K562 (cell line): ENCODE results near the gene BICD1. TPM values are rescaled to one million over a fixed set of nuclear protein-coding genes. Genes with fewer than 3 reads are reported as not detected.

Experiments used
- ATAC-seq: fragments of 200-7000 bp; cut with Tn5 transposase; 3 replicates; pipeline ENCODE4 v1.9.1; 2020; ENCODE audit warnings: moderate library complexity
- BruUV-seq: library from RNA; stranded (reverse); fragments of 400-500 nt; replicated peaks from 2 replicates; lab custom pipeline; 2021; lab: Mats Ljungman, UMichigan
- CTCF ChIA-PET: fragments of 300-600 bp; formaldehyde crosslinking; extraction: SDS; loops from one replicate; lab custom pipeline; 2021; ENCODE audit warnings: low intra/inter-chr PET ratio; lab: Yijun Ruan, JAX
- POLR2A ChIA-PET: fragments of 300-600, 350-650 bp; sonication (Branson Sonifier 250); formaldehyde crosslinking; extraction: SDS; loops from one replicate; lab custom pipeline; 2021; ENCODE audit warnings: antibody characterized with exemption, inconsistent platforms; lab: Yijun Ruan, JAX
- DNase-seq, 4 experiments: peaks; one replicate each; pipeline versions ENCODE4 v3.0.0 to v3.0.0-alpha.2; 2011 to 2018; ENCODE audit warnings: low spot score in 3 of 4, mixed read lengths in 3 of 4; ENCODE audit errors: extremely low read depth in 1 of 4
- FAIRE-seq: peaks from 2 replicates; lab custom pipeline; 2011; peaks lifted over from hg19 to GRCh38; lab: Jason Lieb, UNC
- H2AFZ ChIP-seq: 2 replicates; pipeline ENCODE4 v1.6.0; 2011; ENCODE audit warnings: low read depth, low read length, control low read depth, inconsistent platforms
- H3K27ac ChIP-seq: fragments of 200-600 bp; 3 replicates; pipeline ENCODE4 v1.8.0; 2011; ENCODE audit warnings: low read depth, mild to moderate bottlenecking, control low read depth, inconsistent platforms, low read length, moderate library complexity, mixed read lengths; ENCODE audit errors: extremely low read depth
- H3K27me3 ChIP-seq, 2 experiments: fragments of 300-600 bp in 1 of 2; 2 replicates in 1 of 2; 3 replicates in 1 of 2; pipeline versions ENCODE4 v1.6.0 to v1.8.0; 2011; ENCODE audit warnings: inconsistent platforms in 2 of 2, low read length in 2 of 2, mild to moderate bottlenecking in 1 of 2, mixed read lengths in 1 of 2, moderate library complexity in 1 of 2; ENCODE audit not compliant: control insufficient read depth in 2 of 2, insufficient read depth in 2 of 2
- H3K36me3 ChIP-seq: fragments of 300-600 bp; 3 replicates; pipeline ENCODE4 v1.8.0; 2011; ENCODE audit warnings: mild to moderate bottlenecking, low read length, inconsistent platforms; ENCODE audit not compliant: control insufficient read depth, insufficient read depth
- H3K4me1 ChIP-seq, 2 experiments: fragments of 200-600 bp in 1 of 2; replicated peaks in 1 of 2; 2 replicates in 1 of 2; 3 replicates in 1 of 2; pipeline versions ENCODE4 v1.5.1 to v1.8.0; 2011; ENCODE audit warnings: inconsistent platforms in 2 of 2, low read length in 2 of 2, mild to moderate bottlenecking in 1 of 2, mixed read lengths in 1 of 2, moderate library complexity in 1 of 2; ENCODE audit not compliant: control insufficient read depth in 2 of 2, insufficient read depth in 2 of 2
- H3K4me2 ChIP-seq: 2 replicates; pipeline ENCODE4 v1.6.1; 2011; ENCODE audit warnings: low read length, control low read depth, inconsistent platforms, mixed read lengths; ENCODE audit not compliant: insufficient read depth
- H3K4me3 ChIP-seq: fragments of 200-600 bp; sonication (generic), shearing (Covaris generic); 2 replicates; pipeline ENCODE4 v1.5.1; 2016; ENCODE audit warnings: control low read depth, inconsistent platforms
- H3K79me2 ChIP-seq: fragments of 200-600 bp; 3 replicates; pipeline ENCODE4 v1.8.0; 2011; ENCODE audit warnings: low read length, inconsistent platforms; ENCODE audit not compliant: control insufficient read depth, insufficient read depth
- H3K9ac ChIP-seq, 2 experiments: 2 replicates each; pipeline versions ENCODE4 v1.6.0 to v1.6.1; 2011; ENCODE audit warnings: low read depth in 2 of 2, low read length in 2 of 2, control low read depth in 1 of 2, inconsistent platforms in 1 of 2, mild to moderate bottlenecking in 1 of 2, mixed read lengths in 1 of 2; ENCODE audit not compliant: insufficient read depth in 1 of 2
- H3K9me1 ChIP-seq: one replicate; pipeline ENCODE4 v1.6.0; 2011; ENCODE audit warnings: inconsistent platforms, mild to moderate bottlenecking, low read length, moderate library complexity; ENCODE audit not compliant: control insufficient read depth, insufficient read depth
- H3K9me3 ChIP-seq: replicated peaks from 2 replicates; pipeline ENCODE4 v1.5.1; 2011; ENCODE audit warnings: low read depth, low read length, inconsistent platforms; ENCODE audit not compliant: control insufficient read depth, insufficient read depth
- H4K20me1 ChIP-seq: replicated peaks from 2 replicates; pipeline ENCODE4 v1.6.1; 2011; ENCODE audit warnings: low read length, inconsistent platforms, mixed read lengths; ENCODE audit not compliant: control insufficient read depth, insufficient read depth
- HDAC8 ChIP-seq: fragments of 450-650 bp; IDR thresholded peaks from 2 replicates; pipeline ENCODE4 v1.6.1; 2016; ENCODE audit warnings: mild to moderate bottlenecking, missing genetic modification characterization, moderate library complexity, missing compliant biosample characterization
- HOXB6 ChIP-seq: fragments of 250-450 bp; sonication (Bioruptor Pico); IDR thresholded peaks from 2 replicates; pipeline ENCODE4 v1.5.1; 2022; ENCODE audit warnings: mild to moderate bottlenecking, borderline replicate concordance
- RBM22 ChIP-seq: fragments of 200-400 bp; formaldehyde crosslinking; IDR thresholded peaks from 2 replicates; pipeline ENCODE4 v1.6.1; 2018; ENCODE audit warnings: low read length, low read depth; ENCODE audit not compliant: poor library complexity, severe bottlenecking
- RBM34 ChIP-seq: fragments of 200-400 bp; formaldehyde crosslinking; IDR thresholded peaks from 2 replicates; pipeline ENCODE4 v1.6.1; 2018; ENCODE audit warnings: low read length, borderline replicate concordance; ENCODE audit not compliant: insufficient read depth
- SAP30 ChIP-seq: fragments of 200-600 bp; sonication (generic); IDR thresholded peaks from 2 replicates; pipeline ENCODE4 v1.6.1; 2012; ENCODE audit warnings: borderline replicate concordance, low read depth, mild to moderate bottlenecking, moderate library complexity, low read length, control low read depth, inconsistent platforms; ENCODE audit not compliant: insufficient read depth, poor library complexity, severe bottlenecking
- TCF7 ChIP-seq: sonication (generic); IDR thresholded peaks from 2 replicates; pipeline ENCODE4 v1.6.1; 2016; ENCODE audit warnings: antibody characterized with exemption, borderline replicate concordance
- TOE1 ChIP-seq, 2 experiments: fragments of 450-650 bp in 1 of 2; sonication (generic) in 1 of 2; formaldehyde crosslinking in 1 of 2; IDR thresholded peaks; 2 replicates each; pipeline versions ENCODE4 v1.7.1 to v1.8.0; 2016 to 2022; ENCODE audit warnings: borderline replicate concordance in 2 of 2, mild to moderate bottlenecking in 2 of 2, antibody characterized with exemption in 1 of 2, inconsistent platforms in 1 of 2, low read depth in 1 of 2, missing genetic modification reagents in 1 of 2, moderate library complexity in 1 of 2
- ZEB2 ChIP-seq: fragments of 450-650 bp; IDR thresholded peaks from 2 replicates; pipeline ENCODE4 v1.6.1; 2016
- ZNF197 ChIP-seq: fragments of 200-800 bp; sonication (Bioruptor generic); IDR thresholded peaks from 2 replicates; pipeline ENCODE4 v1.6.1; 2016; ENCODE audit warnings: low read depth, missing genetic modification characterization, missing compliant biosample characterization
- ZNF212 ChIP-seq: fragments of 450-650 bp; formaldehyde crosslinking; IDR thresholded peaks from 2 replicates; pipeline ENCODE4 v1.4.0; 2020; ENCODE audit warnings: mild to moderate bottlenecking
- ZNF699 ChIP-seq: fragments of 250-450 bp; sonication (Bioruptor Pico); IDR thresholded peaks from 2 replicates; pipeline ENCODE4 v1.8.0; 2021; ENCODE audit warnings: mild to moderate bottlenecking, moderate library complexity; ENCODE audit not compliant: insufficient replicate concordance
- ZNF778 ChIP-seq: fragments of 450-650 bp; formaldehyde crosslinking; IDR thresholded peaks from 2 replicates; pipeline ENCODE4 v1.4.0; 2020; ENCODE audit warnings: mild to moderate bottlenecking, moderate library complexity
- WGBS: fragments of 100-300 bp; shearing (Covaris generic); methylation state at CpG from one replicate; pipeline ENCODE4 v1.1.6; 2016; ENCODE audit warnings: low coverage, mixed read lengths; ENCODE audit not compliant: insufficient coverage; ENCODE audit errors: missing lambda C conversion rate; 5-methylcytosine and 5-hydroxymethylcytosine counted together
- in situ Hi-C: fragments of 300-500 bp; cut with MboI; formaldehyde crosslinking; loops from 4 replicates; pipeline ENCODE4 v1.15.0; 2018; ENCODE audit warnings: inconsistent platforms, mixed read lengths
- intact Hi-C: fragments of 100-400 bp; cut with micrococcal nuclease; formaldehyde crosslinking; loops from 2 replicates; pipeline ENCODE4 v1.14.2; 2022
- polyA plus RNA-seq, 8 experiments: library from polyadenylated mRNA; depleted of rRNA in 4 of 8; stranded (reverse) in 5 of 8; unstranded in 3 of 8; fragments of >200 nt; fragmentation: Nextera tagmentation in 2 of 8; fragmentation: Illumina TruSeq in 1 of 8; extraction: Ambion mirVana in 2 of 8; extraction: Trizol in 1 of 8; gene quantifications; 2 replicates each; pipeline versions ENCODE4 v1.2.1 to v1.2.3, GENCODE V29; 2011 to 2014; ENCODE audit warnings: inconsistent platforms in 1 of 8, missing spikeins in 1 of 8
- total RNA-seq, 7 experiments: library from RNA; depleted of rRNA in 6 of 7; stranded (reverse); fragments of >200 nt in 6 of 7; fragmentation: Illumina TruSeq in 2 of 7; extraction: Trizol in 2 of 7; gene quantifications; 2 replicates each; pipeline versions ENCODE4 v1.2.1 to v1.2.3, GENCODE V29; 2011 to 2021; ENCODE audit warnings: low replicate concordance in 1 of 7
- TF ChIP-seq, protein P1 (sequence below): fragments of 250-450 bp; sonication (Bioruptor Pico); IDR thresholded peaks from 2 replicates; pipeline ENCODE4 v1.6.1; 2021; ENCODE audit warnings: mild to moderate bottlenecking
- TF ChIP-seq, protein P2 (sequence below): IDR thresholded peaks from 2 replicates; pipeline ENCODE4 v1.6.1; 2011; ENCODE audit warnings: borderline replicate concordance, low read depth, mild to moderate bottlenecking, moderate library complexity, low read length; ENCODE audit not compliant: insufficient read depth, poor library complexity, severe bottlenecking

BICD1 gene
- total and polyA plus RNA-seq, 9 of the 15 experiments (the other 6 are each of a cell fraction or from before 2014, with no cell fraction given): 3.5 to 21.1 (median 12.5) TPM

GRCh38 chr12:32257695-32258496 is 151.2 kb downstream of the BICD1 start:
- H3K9ac ChIP-seq: no peak overlapping the region
- H3K27me3 ChIP-seq: no peaks in the 10 kb centered on the region
- CTCF ChIA-PET: no interaction called here
- ATAC-seq (no peak; the same call in 1 of the 3 replicates), DNase-seq (no peak)
- peak overlapping the region; percentile 51 for H3K4me2 ChIP-seq
- H3K9me3 ChIP-seq: no peaks in the 10 kb centered on the region
- no TSS peak for BruUV-seq
- H3K9me1 ChIP-seq: no peaks in the 10 kb centered on the region
- H3K4me3 ChIP-seq: no peak overlapping the region
- TF ChIP-seq ZNF699 (CRISPR knock-in tag): no peak
- no peak for TF ChIP-seq RBM34
- TF ChIP-seq HOXB6 (CRISPR knock-in tag): no peak
- TF ChIP-seq ZEB2: no peak
- no peak for TF ChIP-seq ZNF197 (CRISPR knock-in tag)
- TF ChIP-seq RBM22: no peak
- no peak for TF ChIP-seq HDAC8 (tag)
- no peak for TF ChIP-seq SAP30
- TF ChIP-seq ZNF212 (CRISPR knock-in tag): no peak
- TF ChIP-seq TCF7: no peak
- no peak for TF ChIP-seq ZNF778 (CRISPR knock-in tag)
- TF ChIP-seq, protein P1, sequence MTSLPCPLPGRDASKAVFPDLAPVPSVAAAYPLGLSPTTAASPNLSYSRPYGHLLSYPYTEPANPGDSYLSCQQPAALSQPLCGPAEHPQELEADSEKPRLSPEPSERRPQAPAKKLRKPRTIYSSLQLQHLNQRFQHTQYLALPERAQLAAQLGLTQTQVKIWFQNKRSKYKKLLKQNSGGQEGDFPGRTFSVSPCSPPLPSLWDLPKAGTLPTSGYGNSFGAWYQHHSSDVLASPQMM: no peak
- no peak for TF ChIP-seq TOE1 (IDR thresholded peaks at IDR 0.05; ENCODE audit: borderline replicate concordance)
- no peak for TF ChIP-seq TOE1 (CRISPR knock-in tag; IDR thresholded peaks at IDR 0.05; ENCODE audit: borderline replicate concordance, low read depth)
- TF ChIP-seq, protein P2, sequence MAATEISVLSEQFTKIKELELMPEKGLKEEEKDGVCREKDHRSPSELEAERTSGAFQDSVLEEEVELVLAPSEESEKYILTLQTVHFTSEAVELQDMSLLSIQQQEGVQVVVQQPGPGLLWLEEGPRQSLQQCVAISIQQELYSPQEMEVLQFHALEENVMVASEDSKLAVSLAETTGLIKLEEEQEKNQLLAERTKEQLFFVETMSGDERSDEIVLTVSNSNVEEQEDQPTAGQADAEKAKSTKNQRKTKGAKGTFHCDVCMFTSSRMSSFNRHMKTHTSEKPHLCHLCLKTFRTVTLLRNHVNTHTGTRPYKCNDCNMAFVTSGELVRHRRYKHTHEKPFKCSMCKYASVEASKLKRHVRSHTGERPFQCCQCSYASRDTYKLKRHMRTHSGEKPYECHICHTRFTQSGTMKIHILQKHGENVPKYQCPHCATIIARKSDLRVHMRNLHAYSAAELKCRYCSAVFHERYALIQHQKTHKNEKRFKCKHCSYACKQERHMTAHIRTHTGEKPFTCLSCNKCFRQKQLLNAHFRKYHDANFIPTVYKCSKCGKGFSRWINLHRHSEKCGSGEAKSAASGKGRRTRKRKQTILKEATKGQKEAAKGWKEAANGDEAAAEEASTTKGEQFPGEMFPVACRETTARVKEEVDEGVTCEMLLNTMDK: no peak
- TF ChIP-seq, all 486 proteins: peak for 0
- POLR2A ChIA-PET: interaction anchor here (0.6 to 1.4 kb wide), 3 partner anchors 9 to 17 kb away, joined by 3 read pairs; no protein-coding TSS in a partner anchor
- Histone ChIP-seq H3K4me1 (peaks cover 0 to 14% of the 10 kb centered on the region in 2 experiments; a peak in 2 of 5 replicates), H3K27ac (peak overlapping the region; percentile 53; the same call in 1 of the 3 replicates), H3K36me3 (no peaks in the 10 kb centered on the region), H3K79me2 (no peaks in the 10 kb centered on the region), H2AFZ (peak overlapping the region; percentile 48), H4K20me1 (no peaks in the 10 kb centered on the region)
- no peak for FAIRE-seq
- WGBS: 48% methylated on average over 7 of the region's 7 CpGs
- intact Hi-C loops: no loop called here
- in situ Hi-C loops: no loop called here
